HG03520 (cell line): ENCODE data around the gene IZUMO2.
"Not testable (repeated sequence)": the region's sequence is repeated elsewhere in the genome, so short reads cannot be mapped to it uniquely, and the experiment has no call there.

Experiments used
- ATAC-seq: cut with Tn5 transposase; IDR thresholded peaks from one replicate; pipeline ENCODE4 v1.9.1; 2021; ENCODE audit warnings: mild to moderate bottlenecking, moderate library complexity; ENCODE audit not compliant: unreplicated experiment

The IZUMO2 gene

DNA sequence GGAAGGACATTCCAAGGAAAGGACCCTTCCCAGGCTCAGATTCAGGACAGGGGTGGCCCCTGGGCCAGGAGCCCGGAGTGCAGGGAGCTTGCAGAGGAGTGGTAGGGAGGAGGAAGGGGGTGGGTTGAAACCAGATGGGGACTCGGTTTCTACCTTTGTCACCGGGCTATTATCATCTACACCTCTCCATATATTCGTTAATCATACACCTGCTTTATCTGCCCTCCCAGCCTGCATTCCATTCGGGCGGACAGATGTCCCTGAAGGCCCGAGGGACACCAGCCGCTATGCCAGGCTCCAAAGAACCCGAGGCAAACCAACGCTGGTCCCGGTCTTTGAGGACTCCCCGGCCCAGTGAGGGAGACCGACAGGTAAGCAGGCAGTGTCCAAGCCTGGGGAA lies 24.9 kb upstream of the IZUMO2 start:
- ATAC-seq = no peak

DNA sequence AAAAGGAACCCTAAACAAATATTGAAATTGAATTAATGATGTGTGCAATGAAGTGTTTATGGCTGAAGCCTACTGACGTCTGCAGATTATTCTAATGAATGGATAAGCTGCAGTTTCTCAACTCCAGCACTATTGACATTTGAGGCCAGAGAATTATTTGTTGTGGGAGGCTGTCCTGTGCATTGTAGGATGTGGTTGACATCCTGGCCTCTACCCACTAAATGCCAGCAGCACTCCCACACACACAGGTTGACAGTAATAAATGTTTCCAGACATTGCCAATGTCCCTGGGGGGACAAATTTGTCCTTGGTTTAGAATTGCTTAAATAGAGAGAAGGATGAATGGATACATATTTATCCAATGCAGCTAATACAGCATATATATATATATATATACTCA lies 21.1 kb upstream of the IZUMO2 start:
- no peak for ATAC-seq

DNA sequence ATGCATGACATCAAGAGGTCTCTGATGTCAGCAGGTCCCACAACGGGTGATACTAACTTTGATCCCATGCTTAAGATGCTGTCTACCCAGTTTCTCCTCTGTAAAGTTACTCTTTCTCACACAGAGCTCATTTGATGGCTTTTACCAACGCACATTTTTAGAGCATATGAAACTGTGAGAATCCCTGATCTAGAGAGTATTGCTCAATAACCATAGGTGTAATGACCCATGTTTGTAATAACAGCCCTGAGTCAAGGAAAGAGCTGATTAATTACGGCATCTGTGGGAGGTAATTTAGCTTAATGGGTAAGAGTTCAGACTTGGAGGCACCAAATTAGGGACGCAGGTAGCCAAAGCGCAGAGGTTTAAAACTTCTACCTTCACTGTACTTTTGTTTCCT lies 18.0 kb upstream of the IZUMO2 start:
- ATAC-seq = no peak

GRCh38 chr19:50178859-50179537 lies 15.9 kb upstream of the IZUMO2 start:
- ATAC-seq = no peak

DNA sequence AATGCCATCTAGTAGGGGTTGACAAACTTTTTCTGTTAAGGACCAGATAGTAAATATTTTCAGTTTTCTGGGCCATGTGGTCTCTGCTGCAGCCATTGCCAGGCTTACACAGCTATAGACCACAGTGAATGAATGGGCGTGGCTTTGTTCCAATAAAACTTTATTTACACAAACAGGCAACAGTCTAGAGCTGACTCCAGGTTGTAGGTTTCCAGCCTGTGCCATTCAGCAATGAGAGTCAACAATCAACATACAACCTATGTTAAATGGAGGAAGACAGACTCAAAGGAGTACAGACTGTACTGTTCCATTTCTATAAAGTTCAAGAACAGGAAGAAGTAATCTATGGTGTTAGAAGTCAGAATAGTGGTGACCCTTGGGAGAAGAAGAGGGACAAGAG lies 15.2 kb upstream of the IZUMO2 start:
- no peak for ATAC-seq

GRCh38 chr19:50176775-50177174 lies 13.7 kb upstream of the IZUMO2 start:
- ATAC-seq = no peak

DNA sequence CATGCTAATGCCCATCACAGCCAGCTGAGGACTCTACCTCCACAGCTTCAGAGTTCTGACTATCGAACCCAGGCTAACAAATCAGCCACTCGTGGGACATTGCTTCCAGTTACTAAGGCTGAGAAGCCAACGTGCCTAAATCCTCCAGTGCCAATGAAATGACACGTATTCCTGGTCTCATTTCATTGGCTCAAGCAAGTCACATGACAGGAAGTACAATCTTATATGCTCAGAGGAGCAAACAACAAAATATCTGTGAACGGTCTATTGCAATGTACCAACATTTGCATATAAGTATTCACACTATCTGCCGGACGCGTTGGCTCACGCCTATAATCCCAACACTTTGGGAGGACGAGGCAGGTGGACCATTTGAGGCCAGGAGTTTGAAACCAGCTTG lies 12.8 kb upstream of the IZUMO2 start:
- no peak for ATAC-seq

DNA sequence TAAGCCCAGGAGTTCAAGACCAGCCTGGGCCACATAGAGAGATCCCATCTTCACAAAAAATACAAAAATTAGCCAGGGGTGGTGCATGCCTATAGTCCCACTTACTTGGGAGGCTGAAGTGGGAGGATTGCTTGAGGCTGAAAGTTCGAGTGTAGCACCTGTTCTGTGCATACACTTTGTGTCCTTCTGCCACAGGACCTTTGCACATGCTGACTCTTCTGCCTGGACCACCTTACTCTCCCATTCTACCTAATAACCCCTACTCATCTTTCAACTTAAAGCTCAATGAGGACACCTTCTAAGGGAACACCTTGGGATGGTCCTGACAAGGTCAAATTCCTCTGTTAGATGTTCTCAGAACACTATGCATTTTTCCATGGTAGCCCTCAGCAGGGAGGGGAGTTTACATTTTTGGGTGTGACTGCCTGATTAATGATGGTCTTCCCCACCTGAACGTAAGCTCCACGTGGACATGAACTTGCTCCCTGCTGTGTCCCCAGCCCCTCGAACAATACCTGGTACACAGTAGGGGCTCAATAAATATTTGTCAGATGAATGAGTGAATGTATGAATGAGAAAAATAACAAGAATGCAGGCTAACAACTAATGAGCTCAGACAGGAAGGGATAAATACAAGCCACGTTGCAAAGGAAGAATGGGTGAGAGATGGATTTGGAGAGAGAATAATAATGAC lies 11.2 kb upstream of the IZUMO2 start:
- ATAC-seq = no peak

- ATAC-seq = no peak
These were observed 10.0 kb upstream of the IZUMO2 start for GRCh38 chr19:50173127-50173526.

DNA sequence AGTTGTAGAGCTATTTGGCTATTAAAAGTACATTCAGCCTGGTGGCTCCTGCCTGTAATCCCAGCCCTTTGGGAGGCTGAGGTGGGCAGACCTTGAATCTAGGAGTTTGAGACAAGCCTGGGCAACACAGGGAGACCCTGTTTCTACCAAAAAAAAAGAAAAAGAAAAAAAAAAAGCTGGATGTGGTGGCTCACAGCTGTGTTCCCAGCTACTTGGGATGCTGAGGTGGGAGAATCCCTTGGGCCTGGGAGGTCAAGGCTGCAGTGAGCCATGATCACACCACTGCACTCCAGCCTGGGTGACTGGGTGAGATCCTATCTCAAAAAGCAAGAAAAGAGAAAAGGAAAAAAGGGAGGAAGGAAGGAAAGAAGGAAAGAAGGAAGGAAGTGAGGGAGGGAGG lies 9.6 kb upstream of the IZUMO2 start:
- no peak for ATAC-seq

- ATAC-seq = no peak
These were observed 8.7 kb upstream of the IZUMO2 start for GRCh38 chr19:50171752-50172151.

- ATAC-seq = no peak
These were observed 4.2 kb upstream of the IZUMO2 start for GRCh38 chr19:50167314-50167721.

- no peak for ATAC-seq
These were observed 4.0 kb downstream of the IZUMO2 start for GRCh38 chr19:50159078-50159477.

- ATAC-seq = no peak
These were observed 4.5 kb downstream of the IZUMO2 start for GRCh38 chr19:50158577-50158976.

DNA sequence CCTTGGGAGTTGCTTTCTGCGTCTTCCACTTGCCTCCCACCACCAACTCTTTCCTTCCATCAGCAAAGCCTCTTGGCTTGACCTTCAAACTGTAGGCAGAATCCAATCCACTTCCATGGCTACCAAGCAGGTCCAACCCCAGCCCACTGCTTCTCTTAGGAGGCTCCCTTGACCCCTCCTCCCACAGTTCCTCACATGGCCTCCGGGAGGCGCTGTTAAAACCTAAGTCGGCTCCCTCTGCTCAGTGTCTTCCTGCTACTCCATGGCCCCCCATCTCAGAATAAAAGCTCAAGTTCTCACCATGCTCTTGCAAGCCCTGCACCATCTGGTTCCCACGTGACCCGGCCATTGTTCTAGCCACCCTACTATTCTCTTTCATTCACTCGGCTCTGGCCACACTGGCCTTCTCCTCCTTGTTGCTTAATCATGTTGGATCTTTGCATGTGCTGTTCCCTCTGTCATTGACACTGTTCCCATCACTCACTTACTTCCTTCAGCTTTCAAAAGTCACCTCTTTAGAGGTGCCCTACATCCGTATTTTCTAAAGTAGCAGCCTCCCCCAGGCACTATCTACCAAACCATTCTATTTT lies 7.5 kb downstream of the IZUMO2 start:
- no peak for ATAC-seq

- no peak for ATAC-seq
These were observed 8.6 kb downstream of the IZUMO2 start for GRCh38 chr19:50154529-50154928.

GRCh38 chr19:50152578-50152977 lies 10.5 kb downstream of the IZUMO2 start:
- no peak for ATAC-seq

GRCh38 chr19:50148528-50148927 lies 14.6 kb downstream of the IZUMO2 start:
- ATAC-seq = no peak

GRCh38 chr19:50147462-50148423 lies 15.3 kb downstream of the IZUMO2 start:
- ATAC-seq = no peak

- not testable (repeated sequence) for ATAC-seq
These were observed 21.2 kb downstream of the IZUMO2 start for GRCh38 chr19:50141921-50142320.
